ENCODE results near the gene RNF168.
"Not testable (repeated sequence)": the region's sequence is repeated elsewhere in the genome, so short reads cannot be mapped to it uniquely, and the experiment has no call there.

Gene RNF168

GRCh38 chr3:196514913-196515621 is 11.5 kb upstream of the RNF168 start, which contains the start of gene SMCO1:
SMCO1 (minus strand) TSS chr3:196515346; CDS start chr3:196515209, 137 bp downstream.
- DNase-seq (ENCODE audit: low read depth): no peak

- DNase-seq (ENCODE audit: low read depth): no peak
Measured at GRCh38 chr3:196514350-196514716, 10.8 kb upstream of the RNF168 start.

- DNase-seq (ENCODE audit: low read depth): no peak
Measured at GRCh38 chr3:196513697-196514349, 10.3 kb upstream of the RNF168 start.

GRCh38 chr3:196511646-196512425 is 8.3 kb upstream of the RNF168 start:
- DNase-seq (ENCODE audit: low read depth): not testable (repeated sequence)

GRCh38 chr3:196511108-196511507 is 7.5 kb upstream of the RNF168 start:
- DNase-seq (ENCODE audit: low read depth): not testable (repeated sequence)

GRCh38 chr3:196506687-196507086 is 3.1 kb upstream of the RNF168 start:
- no peak for DNase-seq (ENCODE audit: low read depth)

- DNase-seq (ENCODE audit: low read depth): no peak
Measured at GRCh38 chr3:196504556-196504955, 988 bp upstream of the RNF168 start.

- not testable (repeated sequence) for DNase-seq (ENCODE audit: low read depth)
Measured at GRCh38 chr3:196504077-196504398, 470 bp upstream of the RNF168 start.

GRCh38 chr3:196502775-196503195 is 783 bp downstream of the RNF168 start:
- peak; percentile 72 for DNase-seq (ENCODE audit: low read depth)

GRCh38 chr3:196501316-196502044 is 2.1 kb downstream of the RNF168 start:
- DNase-seq (ENCODE audit: low read depth): no peak

GRCh38 chr3:196499807-196500524 is 3.6 kb downstream of the RNF168 start:
- no peak for DNase-seq (ENCODE audit: low read depth)

GRCh38 chr3:196499061-196499460 is 4.5 kb downstream of the RNF168 start:
- no peak for DNase-seq (ENCODE audit: low read depth)

GRCh38 chr3:196498297-196498696 is 5.3 kb downstream of the RNF168 start:
- DNase-seq (ENCODE audit: low read depth): no peak

- DNase-seq (ENCODE audit: low read depth): no peak
Measured at GRCh38 chr3:196496183-196496582, 7.4 kb downstream of the RNF168 start.

- DNase-seq (ENCODE audit: low read depth): no peak
Measured at GRCh38 chr3:196493292-196493691, 10.3 kb downstream of the RNF168 start.

GRCh38 chr3:196492080-196492479 is 11.5 kb downstream of the RNF168 start:
- DNase-seq (ENCODE audit: low read depth): no peak

GRCh38 chr3:196489747-196490146 is 13.8 kb downstream of the RNF168 start:
- no peak for DNase-seq (ENCODE audit: low read depth)

- DNase-seq (ENCODE audit: low read depth): no peak
Measured at GRCh38 chr3:196486263-196486662, 17.3 kb downstream of the RNF168 start.

GRCh38 chr3:196477678-196478077 is 25.9 kb downstream of the RNF168 start:
- no peak for DNase-seq (ENCODE audit: low read depth)

GRCh38 chr3:196472286-196472685 is 31.3 kb downstream of the RNF168 start:
- DNase-seq (ENCODE audit: low read depth): no peak

- peak; percentile 26 for DNase-seq (ENCODE audit: low read depth)
Measured at GRCh38 chr3:196471551-196471950, 32.0 kb downstream of the RNF168 start.

- DNase-seq (ENCODE audit: low read depth): not testable (repeated sequence)
Measured at GRCh38 chr3:196470182-196470581, 33.4 kb downstream of the RNF168 start.
